Astrocyte (in vitro differentiated cells and primary cell): ENCODE results near the gene GPR162.
"Not testable (repeated sequence)": the region's sequence is repeated elsewhere in the genome, so short reads cannot be mapped to it uniquely, and the experiment has no call there.

ENCODE experiments used
- EZH2 ChIP-seq: IDR thresholded peaks from 2 replicates; pipeline ENCODE4 v1.6.1; 2012; ENCODE audit warnings: mild to moderate bottlenecking, low read length, inconsistent platforms; ENCODE audit not compliant: insufficient read depth
- TF ChIP-seq, protein P1 (sequence below): IDR thresholded peaks from 2 replicates; pipeline ENCODE4 v1.5.1; 2011; ENCODE audit warnings: low read depth, mild to moderate bottlenecking, inconsistent platforms, low read length, moderate library complexity; ENCODE audit not compliant: insufficient read depth

DNA sequence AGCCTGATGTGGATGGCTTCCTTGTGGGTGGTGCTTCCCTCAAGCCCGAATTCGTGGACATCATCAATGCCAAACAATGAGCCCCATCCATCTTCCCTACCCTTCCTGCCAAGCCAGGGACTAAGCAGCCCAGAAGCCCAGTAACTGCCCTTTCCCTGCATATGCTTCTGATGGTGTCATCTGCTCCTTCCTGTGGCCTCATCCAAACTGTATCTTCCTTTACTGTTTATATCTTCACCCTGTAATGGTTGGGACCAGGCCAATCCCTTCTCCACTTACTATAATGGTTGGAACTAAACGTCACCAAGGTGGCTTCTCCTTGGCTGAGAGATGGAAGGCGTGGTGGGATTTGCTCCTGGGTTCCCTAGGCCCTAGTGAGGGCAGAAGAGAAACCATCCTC, 48.7 kb downstream of the GPR162 start:
- TF ChIP-seq, protein P1, sequence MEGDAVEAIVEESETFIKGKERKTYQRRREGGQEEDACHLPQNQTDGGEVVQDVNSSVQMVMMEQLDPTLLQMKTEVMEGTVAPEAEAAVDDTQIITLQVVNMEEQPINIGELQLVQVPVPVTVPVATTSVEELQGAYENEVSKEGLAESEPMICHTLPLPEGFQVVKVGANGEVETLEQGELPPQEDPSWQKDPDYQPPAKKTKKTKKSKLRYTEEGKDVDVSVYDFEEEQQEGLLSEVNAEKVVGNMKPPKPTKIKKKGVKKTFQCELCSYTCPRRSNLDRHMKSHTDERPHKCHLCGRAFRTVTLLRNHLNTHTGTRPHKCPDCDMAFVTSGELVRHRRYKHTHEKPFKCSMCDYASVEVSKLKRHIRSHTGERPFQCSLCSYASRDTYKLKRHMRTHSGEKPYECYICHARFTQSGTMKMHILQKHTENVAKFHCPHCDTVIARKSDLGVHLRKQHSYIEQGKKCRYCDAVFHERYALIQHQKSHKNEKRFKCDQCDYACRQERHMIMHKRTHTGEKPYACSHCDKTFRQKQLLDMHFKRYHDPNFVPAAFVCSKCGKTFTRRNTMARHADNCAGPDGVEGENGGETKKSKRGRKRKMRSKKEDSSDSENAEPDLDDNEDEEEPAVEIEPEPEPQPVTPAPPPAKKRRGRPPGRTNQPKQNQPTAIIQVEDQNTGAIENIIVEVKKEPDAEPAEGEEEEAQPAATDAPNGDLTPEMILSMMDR: not testable (repeated sequence)
- not testable (repeated sequence) for TF ChIP-seq EZH2
